Suprapubic skin (tissue), 3 donors: ENCODE measurements around the gene FOXF1.

Experiments used
- POLR2A ChIP-seq, 2 donors: fragments of 450-650 bp; IDR thresholded peaks; one replicate each; pipeline ENCODE4 v1.6.1; 2017; ENCODE audit warnings: antibody characterized with exemption in 2 of 2, mild to moderate bottlenecking in 2 of 2, moderate library complexity in 2 of 2
- TF ChIP-seq, protein P1 (sequence below), 2 donors: fragments of 200-600 bp in 1 of 2; fragments of 450-650 bp in 1 of 2; sonication (generic) in 1 of 2; IDR thresholded peaks; one replicate each; pipeline ENCODE4 v1.5.1; 2016 to 2019; ENCODE audit warnings: antibody characterized with exemption in 2 of 2, mild to moderate bottlenecking in 1 of 2, moderate library complexity in 1 of 2

DNA sequence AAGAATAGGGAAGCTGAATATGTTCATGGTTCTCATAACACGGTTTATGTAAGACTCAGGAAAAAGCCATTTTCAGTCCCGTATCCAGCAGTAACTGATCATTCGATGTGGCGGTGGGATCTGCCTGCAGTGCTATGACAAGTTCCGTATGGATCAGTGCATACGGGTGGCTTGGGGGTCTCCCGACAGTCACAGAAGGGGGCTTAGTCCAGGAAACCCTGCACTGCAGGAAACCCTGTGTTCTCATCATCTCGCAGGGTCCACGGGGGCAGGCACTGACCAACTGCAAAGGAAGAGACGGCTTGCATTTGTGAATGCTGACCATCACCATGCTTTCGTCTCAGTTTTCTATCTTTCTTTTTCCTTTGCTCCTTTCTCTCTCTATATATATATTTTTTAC is 37.0 kb downstream of the FOXF1 start:
- TF ChIP-seq, protein P1, sequence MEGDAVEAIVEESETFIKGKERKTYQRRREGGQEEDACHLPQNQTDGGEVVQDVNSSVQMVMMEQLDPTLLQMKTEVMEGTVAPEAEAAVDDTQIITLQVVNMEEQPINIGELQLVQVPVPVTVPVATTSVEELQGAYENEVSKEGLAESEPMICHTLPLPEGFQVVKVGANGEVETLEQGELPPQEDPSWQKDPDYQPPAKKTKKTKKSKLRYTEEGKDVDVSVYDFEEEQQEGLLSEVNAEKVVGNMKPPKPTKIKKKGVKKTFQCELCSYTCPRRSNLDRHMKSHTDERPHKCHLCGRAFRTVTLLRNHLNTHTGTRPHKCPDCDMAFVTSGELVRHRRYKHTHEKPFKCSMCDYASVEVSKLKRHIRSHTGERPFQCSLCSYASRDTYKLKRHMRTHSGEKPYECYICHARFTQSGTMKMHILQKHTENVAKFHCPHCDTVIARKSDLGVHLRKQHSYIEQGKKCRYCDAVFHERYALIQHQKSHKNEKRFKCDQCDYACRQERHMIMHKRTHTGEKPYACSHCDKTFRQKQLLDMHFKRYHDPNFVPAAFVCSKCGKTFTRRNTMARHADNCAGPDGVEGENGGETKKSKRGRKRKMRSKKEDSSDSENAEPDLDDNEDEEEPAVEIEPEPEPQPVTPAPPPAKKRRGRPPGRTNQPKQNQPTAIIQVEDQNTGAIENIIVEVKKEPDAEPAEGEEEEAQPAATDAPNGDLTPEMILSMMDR (IDR thresholded peaks at IDR 0.05) = no peak
- no peak for TF ChIP-seq POLR2A (IDR thresholded peaks at IDR 0.05)
